BLaER1 (cell line): ENCODE data around the gene PPFIA1.
"Not testable (repeated sequence)": the region's sequence is repeated elsewhere in the genome, so short reads cannot be mapped to it uniquely, and the experiment has no call there.

ENCODE experiments used
- H3K27ac ChIP-seq: shearing (Covaris generic); formaldehyde crosslinking; 2 replicates; pipeline ENCODE4 v1.8.1; 2022
- H3K27me3 ChIP-seq: shearing (Covaris generic); formaldehyde crosslinking; 2 replicates; pipeline ENCODE4 v1.8.1; 2022
- H3K36me3 ChIP-seq: shearing (Covaris generic); formaldehyde crosslinking; 2 replicates; pipeline ENCODE4 v1.8.1; 2022
- H3K4me1 ChIP-seq: shearing (Covaris generic); formaldehyde crosslinking; 2 replicates; pipeline ENCODE4 v1.8.1; 2022
- H3K4me2 ChIP-seq: shearing (Covaris generic); formaldehyde crosslinking; 2 replicates; pipeline ENCODE4 v1.8.1; 2022
- H3K4me3 ChIP-seq: shearing (Covaris generic); formaldehyde crosslinking; 2 replicates; pipeline ENCODE4 v1.8.1; 2022
- H3K9ac ChIP-seq: shearing (Covaris generic); formaldehyde crosslinking; 2 replicates; pipeline ENCODE4 v1.8.1; 2022
- H3K9me3 ChIP-seq: shearing (Covaris generic); formaldehyde crosslinking; 2 replicates; pipeline ENCODE4 v1.8.1; 2022
- H4K20me1 ChIP-seq: shearing (Covaris generic); formaldehyde crosslinking; 2 replicates; pipeline ENCODE4 v1.8.1; 2022
- Cebpa-rat ChIP-seq: shearing (Covaris generic); IDR thresholded peaks from 2 replicates; pipeline ENCODE4 v1.8.1; 2022

Gene PPFIA1

GRCh38 chr11:70319396-70320076, 49.0 kb downstream of the PPFIA1 start:
- Histone ChIP-seq H3K9me3 (no peaks in the 10 kb centered on the region), H3K27ac (no peak overlapping the region), H3K9ac (no peak overlapping the region), H3K36me3 (peaks cover 79% of the 10 kb centered on the region), H3K4me3 (no peak overlapping the region), H3K27me3 (no peaks in the 10 kb centered on the region), H3K4me1 (peaks cover 6% of the 10 kb centered on the region), H4K20me1 (peaks cover 99% of the 10 kb centered on the region), H3K4me2 (no peak overlapping the region)
- TF ChIP-seq Cebpa-rat, result no peak

- Histone ChIP-seq H3K27me3 (no peaks in the 10 kb centered on the region), H3K4me2 (no peak overlapping the region), H3K4me1 (no peaks in the 10 kb centered on the region), H3K9ac (no peak overlapping the region), H3K36me3 (peaks cover 98% of the 10 kb centered on the region), H3K9me3 (no peaks in the 10 kb centered on the region), H4K20me1 (peaks cover 73% of the 10 kb centered on the region), H3K4me3 (no peak overlapping the region), H3K27ac (no peak overlapping the region)
- no peak for TF ChIP-seq Cebpa-rat
Measured at GRCh38 chr11:70322666-70323065, 52.2 kb downstream of the PPFIA1 start.

- H3K9ac ChIP-seq, result no peak overlapping the region
Measured at GRCh38 chr11:70323806-70324205, 53.3 kb downstream of the PPFIA1 start.

GRCh38 chr11:70324376-70325115, 54.1 kb downstream of the PPFIA1 start:
- H3K9me3 ChIP-seq, result no peaks in the 10 kb centered on the region
- H4K20me1 ChIP-seq, result peaks cover 55% of the 10 kb centered on the region
- no peaks in the 10 kb centered on the region for H3K4me1 ChIP-seq
- H3K4me3 ChIP-seq, result no peak overlapping the region
- no peaks in the 10 kb centered on the region for H3K27me3 ChIP-seq
- no peak overlapping the region for H3K9ac ChIP-seq
- H3K27ac ChIP-seq, result no peak overlapping the region
- H3K4me2 ChIP-seq, result no peak overlapping the region
- TF ChIP-seq Cebpa-rat, result no peak
- peaks cover 98% of the 10 kb centered on the region for H3K36me3 ChIP-seq

More at GRCh38 chr11:70323806-70324205, 53.3 kb downstream of the PPFIA1 start:
- no peaks in the 10 kb centered on the region for H3K9me3 ChIP-seq
- H3K27ac ChIP-seq, result no peak overlapping the region
- no peaks in the 10 kb centered on the region for H3K4me1 ChIP-seq
- H4K20me1 ChIP-seq, result peaks cover 62% of the 10 kb centered on the region
- H3K4me3 ChIP-seq, result no peak overlapping the region
- no peak for TF ChIP-seq Cebpa-rat
- H3K36me3 ChIP-seq, result peaks cover 98% of the 10 kb centered on the region
- no peaks in the 10 kb centered on the region for H3K27me3 ChIP-seq
- no peak overlapping the region for H3K4me2 ChIP-seq

- Histone ChIP-seq H3K36me3 (peaks cover 98% of the 10 kb centered on the region), H3K9me3 (no peaks in the 10 kb centered on the region), H3K9ac (no peak overlapping the region), H3K27me3 (no peaks in the 10 kb centered on the region), H4K20me1 (peaks cover 42% of the 10 kb centered on the region), H3K4me1 (no peaks in the 10 kb centered on the region), H3K4me2 (no peak overlapping the region), H3K4me3 (no peak overlapping the region), H3K27ac (no peak overlapping the region)
- TF ChIP-seq Cebpa-rat, result no peak
Measured at GRCh38 chr11:70325824-70326223, 55.3 kb downstream of the PPFIA1 start.

GRCh38 chr11:70326365-70326811, 55.9 kb downstream of the PPFIA1 start:
- H3K27me3 ChIP-seq, result no peaks in the 10 kb centered on the region
- H3K4me2 ChIP-seq, result no peak overlapping the region
- H3K9ac ChIP-seq, result no peak overlapping the region
- no peaks in the 10 kb centered on the region for H3K4me1 ChIP-seq
- no peak overlapping the region for H3K27ac ChIP-seq
- H3K36me3 ChIP-seq, result peaks cover 98% of the 10 kb centered on the region
- TF ChIP-seq Cebpa-rat, result no peak
- H3K4me3 ChIP-seq, result no peak overlapping the region
- H3K9me3 ChIP-seq, result no peaks in the 10 kb centered on the region
- peaks cover 36% of the 10 kb centered on the region for H4K20me1 ChIP-seq

GRCh38 chr11:70326833-70327232, 56.3 kb downstream of the PPFIA1 start:
- no peak overlapping the region for H3K9ac ChIP-seq
- H3K4me1 ChIP-seq, result no peaks in the 10 kb centered on the region
- no peak for TF ChIP-seq Cebpa-rat
- H3K4me2 ChIP-seq, result no peak overlapping the region
- no peaks in the 10 kb centered on the region for H3K9me3 ChIP-seq
- H3K27ac ChIP-seq, result no peak overlapping the region
- H4K20me1 ChIP-seq, result peaks cover 32% of the 10 kb centered on the region
- no peak overlapping the region for H3K4me3 ChIP-seq
- no peaks in the 10 kb centered on the region for H3K27me3 ChIP-seq
- peaks cover 99% of the 10 kb centered on the region for H3K36me3 ChIP-seq

- Histone ChIP-seq H3K27ac (no peak overlapping the region), H3K36me3 (peaks cover 100% of the 10 kb centered on the region), H3K4me1 (no peaks in the 10 kb centered on the region), H3K27me3 (no peaks in the 10 kb centered on the region), H3K9ac (no peak overlapping the region), H3K9me3 (no peaks in the 10 kb centered on the region), H3K4me3 (no peak overlapping the region), H3K4me2 (no peak overlapping the region), H4K20me1 (peaks cover 26% of the 10 kb centered on the region)
- TF ChIP-seq Cebpa-rat, result no peak
Measured at GRCh38 chr11:70327717-70328116, 57.2 kb downstream of the PPFIA1 start.

GRCh38 chr11:70328556-70328955, 58.1 kb downstream of the PPFIA1 start:
- Histone ChIP-seq H3K27me3 (no peaks in the 10 kb centered on the region), H3K36me3 (peaks cover 100% of the 10 kb centered on the region), H3K4me2 (no peak overlapping the region), H3K9ac (no peak overlapping the region), H3K27ac (no peak overlapping the region), H4K20me1 (peaks cover 23% of the 10 kb centered on the region), H3K4me3 (no peak overlapping the region), H3K4me1 (no peaks in the 10 kb centered on the region), H3K9me3 (no peaks in the 10 kb centered on the region)
- TF ChIP-seq Cebpa-rat, result no peak

- not testable (repeated sequence) for H3K27ac ChIP-seq, H4K20me1 ChIP-seq, H3K9me3 ChIP-seq, H3K4me2 ChIP-seq, H3K4me1 ChIP-seq, H3K9ac ChIP-seq, H3K4me3 ChIP-seq, H3K27me3 ChIP-seq
- H3K36me3 ChIP-seq, result peaks cover 100% of the 10 kb centered on the region
Measured at GRCh38 chr11:70331320-70331843, 60.9 kb downstream of the PPFIA1 start.
